Measurements from ENCODE around the gene CCDC80. TPM values are rescaled to one million over a fixed set of nuclear protein-coding genes. Genes with fewer than 3 reads are reported as not detected.

The CCDC80 gene
- total RNA-seq, 4 donors from 2014 or later = 29.7 to 207 (median 120) TPM

DNA sequence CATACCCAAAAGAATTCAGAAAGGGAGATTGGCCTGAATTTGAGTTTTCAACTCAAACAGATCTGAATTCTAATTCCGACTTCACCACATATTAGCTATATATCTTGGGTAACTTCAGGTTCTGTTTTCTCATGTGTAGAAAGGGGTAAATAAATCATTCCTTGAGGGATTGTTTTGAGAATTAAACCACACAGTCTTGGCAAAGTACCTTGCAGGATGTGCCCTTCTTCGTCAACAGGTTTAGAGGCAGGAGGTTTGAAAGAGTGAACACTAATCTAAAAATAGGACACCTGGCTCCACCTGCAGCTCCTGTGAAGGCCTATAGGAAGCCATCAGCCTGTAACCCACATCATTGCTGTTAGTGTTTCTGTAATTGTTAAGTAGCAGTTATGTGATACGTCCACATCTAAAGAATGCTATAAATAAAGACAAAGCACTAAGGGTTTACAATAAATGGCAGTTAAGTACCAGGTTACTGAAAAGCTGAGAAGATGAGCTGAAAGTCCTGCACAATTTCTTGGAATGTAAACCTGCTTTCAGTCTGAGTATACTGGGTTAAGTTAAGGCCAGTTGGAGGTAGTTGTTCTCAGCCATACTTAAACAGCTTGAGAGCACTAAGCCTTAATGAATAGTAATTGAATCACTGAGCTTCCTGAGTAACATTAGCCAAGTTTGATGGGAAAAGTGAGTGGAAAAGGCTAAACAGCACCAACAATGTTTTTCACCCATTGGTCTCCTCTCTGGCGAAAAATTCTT is 6.0 kb downstream of the CCDC80 start:
- no peaks in the 10 kb centered on the region for H3K36me3 ChIP-seq
- DNase-seq = no peak
- no peaks in the 10 kb centered on the region for H3K9me3 ChIP-seq
- H3K27me3 ChIP-seq = no peaks in the 10 kb centered on the region
- H3K27ac ChIP-seq = peak overlapping the region; percentile 86 to 92
- peak overlapping the region; percentile 35 to 62 for H3K4me3 ChIP-seq
- intact Hi-C loops (cut with DNase I; ENCODE audit: low total_unique reads) = no loop called here
- H3K4me1 ChIP-seq = peaks cover 3 to 11% of the 10 kb centered on the region in 2 donors
- TF ChIP-seq, protein P1, sequence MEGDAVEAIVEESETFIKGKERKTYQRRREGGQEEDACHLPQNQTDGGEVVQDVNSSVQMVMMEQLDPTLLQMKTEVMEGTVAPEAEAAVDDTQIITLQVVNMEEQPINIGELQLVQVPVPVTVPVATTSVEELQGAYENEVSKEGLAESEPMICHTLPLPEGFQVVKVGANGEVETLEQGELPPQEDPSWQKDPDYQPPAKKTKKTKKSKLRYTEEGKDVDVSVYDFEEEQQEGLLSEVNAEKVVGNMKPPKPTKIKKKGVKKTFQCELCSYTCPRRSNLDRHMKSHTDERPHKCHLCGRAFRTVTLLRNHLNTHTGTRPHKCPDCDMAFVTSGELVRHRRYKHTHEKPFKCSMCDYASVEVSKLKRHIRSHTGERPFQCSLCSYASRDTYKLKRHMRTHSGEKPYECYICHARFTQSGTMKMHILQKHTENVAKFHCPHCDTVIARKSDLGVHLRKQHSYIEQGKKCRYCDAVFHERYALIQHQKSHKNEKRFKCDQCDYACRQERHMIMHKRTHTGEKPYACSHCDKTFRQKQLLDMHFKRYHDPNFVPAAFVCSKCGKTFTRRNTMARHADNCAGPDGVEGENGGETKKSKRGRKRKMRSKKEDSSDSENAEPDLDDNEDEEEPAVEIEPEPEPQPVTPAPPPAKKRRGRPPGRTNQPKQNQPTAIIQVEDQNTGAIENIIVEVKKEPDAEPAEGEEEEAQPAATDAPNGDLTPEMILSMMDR (IDR thresholded peaks at IDR 0.05) = no peak
- TF ChIP-seq POLR2A (IDR thresholded peaks at IDR 0.05) = no peak

DNA sequence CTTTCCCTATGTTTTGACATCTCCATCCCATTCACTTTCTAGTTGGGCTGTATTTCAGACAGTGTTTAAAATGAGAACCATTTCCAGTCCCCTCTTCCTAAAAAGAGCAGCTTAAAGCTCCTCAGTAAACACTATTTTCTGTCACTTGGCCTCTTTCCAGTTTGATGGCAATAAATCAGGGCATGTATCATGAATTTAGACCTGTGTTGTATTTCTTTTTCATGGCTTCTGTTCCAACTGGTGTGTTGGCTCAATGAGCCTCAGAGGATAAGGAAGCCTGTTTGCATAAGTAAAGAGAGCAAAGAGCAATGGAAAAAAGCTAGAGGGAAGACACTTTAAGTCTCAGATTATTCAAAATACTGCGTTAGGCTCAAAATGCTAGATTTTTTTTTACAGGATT is 7.2 kb downstream of the CCDC80 start:
- Histone ChIP-seq H3K9me3 (no peaks in the 10 kb centered on the region), H3K27me3 (no peaks in the 10 kb centered on the region), H3K36me3 (no peaks in the 10 kb centered on the region), H3K27ac (peak overlapping the region; percentile 86 to 92), H3K4me1 (peaks cover 7 to 11% of the 10 kb centered on the region in 2 donors), H3K4me3 (no peak overlapping the region)
- intact Hi-C loops (cut with DNase I; ENCODE audit: low total_unique reads) = no loop called here
- DNase-seq = peak in 1 of 2 donors; percentile 63
- TF ChIP-seq POLR2A (IDR thresholded peaks at IDR 0.05) = no peak
- TF ChIP-seq, protein P1 (IDR thresholded peaks at IDR 0.05) = no peak

DNA sequence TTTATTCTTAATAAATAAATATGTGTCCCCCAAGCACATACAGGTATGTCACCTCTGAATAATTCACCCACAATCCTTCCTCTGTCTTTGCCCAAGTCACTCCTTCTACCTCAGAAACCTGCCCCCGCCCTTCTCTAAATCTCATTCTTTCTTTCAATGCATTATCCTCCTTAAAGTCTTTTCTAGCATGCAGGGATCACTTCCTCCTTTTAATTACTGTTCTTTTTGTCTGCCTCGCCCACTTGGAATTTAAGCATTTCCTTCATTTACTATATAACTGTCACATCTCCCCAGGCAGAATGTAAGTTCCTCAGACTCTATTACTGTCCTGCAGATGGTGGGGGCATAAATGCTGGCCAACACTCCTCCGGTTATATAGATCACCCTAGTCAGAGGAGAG is 7.8 kb downstream of the CCDC80 start:
- intact Hi-C loops (cut with DNase I; ENCODE audit: low total_unique reads) = no loop called here
- Histone ChIP-seq H3K4me3 (no peak overlapping the region), H3K36me3 (no peaks in the 10 kb centered on the region), H3K4me1 (peaks cover 11 to 12% of the 10 kb centered on the region in 2 donors), H3K9me3 (no peaks in the 10 kb centered on the region), H3K27ac (peak overlapping the region; percentile 86 to 92), H3K27me3 (no peaks in the 10 kb centered on the region)
- DNase-seq = no peak
- TF ChIP-seq, protein P1 (IDR thresholded peaks at IDR 0.05) = no peak
- no peak for TF ChIP-seq POLR2A (IDR thresholded peaks at IDR 0.05)

DNA sequence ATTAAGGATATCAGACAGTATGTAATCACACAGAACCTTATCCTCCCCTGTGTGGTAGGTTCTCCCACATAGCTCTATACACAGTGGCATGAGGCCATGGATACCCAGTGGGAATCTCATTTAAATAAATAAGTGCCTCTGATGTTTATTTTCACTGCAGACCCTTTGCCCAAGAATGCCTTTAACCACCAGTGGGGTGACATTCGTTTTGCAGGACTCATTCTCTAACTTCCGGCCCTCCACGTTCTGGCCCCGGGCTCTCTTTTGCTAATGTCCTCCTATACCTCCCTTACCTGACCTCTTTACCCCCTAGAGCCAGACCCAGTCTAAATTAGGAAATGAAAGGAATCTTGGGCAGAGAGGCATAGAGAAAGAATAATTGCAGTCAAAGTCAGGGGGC is 8.3 kb downstream of the CCDC80 start:
- H3K4me3 ChIP-seq = no peak overlapping the region
- peak overlapping the region; percentile 86 to 92 for H3K27ac ChIP-seq
- H3K36me3 ChIP-seq = no peaks in the 10 kb centered on the region
- DNase-seq = no peak
- intact Hi-C loops (cut with DNase I; ENCODE audit: low total_unique reads) = no loop called here
- no peaks in the 10 kb centered on the region for H3K9me3 ChIP-seq
- peaks cover 11 to 12% of the 10 kb centered on the region in 2 donors for H3K4me1 ChIP-seq
- TF ChIP-seq POLR2A (IDR thresholded peaks at IDR 0.05) = no peak
- TF ChIP-seq, protein P1 (IDR thresholded peaks at IDR 0.05) = no peak
- H3K27me3 ChIP-seq = no peaks in the 10 kb centered on the region

- intact Hi-C loops (cut with DNase I; ENCODE audit: low total_unique reads) = no loop called here
- Histone ChIP-seq H3K27me3 (no peaks in the 10 kb centered on the region), H3K27ac (peak overlapping the region; percentile 86 to 92), H3K4me1 (peaks cover 11 to 12% of the 10 kb centered on the region in 2 donors), H3K4me3 (no peak overlapping the region), H3K9me3 (no peaks in the 10 kb centered on the region), H3K36me3 (no peaks in the 10 kb centered on the region)
- DNase-seq = no peak
- TF ChIP-seq, protein P1 (IDR thresholded peaks at IDR 0.05) = no peak
Measured at GRCh38 chr3:112631257-112631656, 9.7 kb downstream of the CCDC80 start.
